Right lobe of liver (tissue), 6 donors: Measurements from ENCODE around the gene KRI1. TPM values are rescaled to one million over a fixed set of nuclear protein-coding genes. Genes with fewer than 3 reads are reported as not detected.

Source experiments
- ATAC-seq, 4 donors: fragments of 200-7000 bp; cut with Tn5 transposase; one replicate each; pipeline ENCODE4 v1.9.1; 2020; ENCODE audit warnings: mild to moderate bottlenecking in 4 of 4, moderate library complexity in 4 of 4
- DNase-seq, 3 donors: peaks; one replicate each; pipeline ENCODE4 v3.0.0-alpha.2; 2020
- H3K27ac ChIP-seq, 3 donors: fragments of 200-600 bp; one replicate each; pipeline ENCODE4 v1.8.0; 2022
- H3K27me3 ChIP-seq, 2 donors: fragments of 200-600 bp; one replicate each; pipeline ENCODE4 v1.8.0; 2022
- H3K36me3 ChIP-seq, 4 donors: fragments of 200-600 bp; sonication (generic) in 1 of 4; one replicate each; pipeline versions ENCODE4 v1.5.1 to v1.8.0; 2017 to 2022; ENCODE audit warnings: control low read depth in 1 of 4
- H3K4me1 ChIP-seq, 4 donors: fragments of 200-600 bp; sonication (generic) in 1 of 4; one replicate each; pipeline versions ENCODE4 v1.5.1 to v1.8.0; 2017 to 2022; ENCODE audit warnings: control low read depth in 1 of 4
- H3K4me3 ChIP-seq, 3 donors: fragments of 200-600 bp; one replicate each; pipeline ENCODE4 v1.8.0; 2022
- H3K9me3 ChIP-seq, 4 donors: fragments of 200-600 bp; sonication (generic) in 1 of 4; one replicate each; pipeline versions ENCODE4 v1.5.1 to v1.8.0; 2017 to 2022; ENCODE audit warnings: control low read depth in 1 of 4
- POLR2A ChIP-seq: fragments of 450-650 bp; IDR thresholded peaks from one replicate; pipeline ENCODE4 v1.6.1; 2017; ENCODE audit warnings: antibody characterized with exemption, mild to moderate bottlenecking
- WGBS: methylation state at CpG from one replicate; pipeline ENCODE4 v1.1.6; 2018; ENCODE audit warnings: low coverage, low lambda C conversion rate; ENCODE audit not compliant: insufficient coverage; ENCODE audit errors: missing lambda C conversion rate; 5-methylcytosine and 5-hydroxymethylcytosine counted together
- intact Hi-C, 2 donors: fragments of 100-400 bp; cut with DNase I; formaldehyde crosslinking; loops; one replicate each; pipeline versions ENCODE4 v1.11.2 to v1.14.1; 2022
- total RNA-seq, 6 experiments: library from RNA; depleted of rRNA in 2 of 6; stranded (reverse); fragments of >200 nt in 2 of 6; fragmentation: NEBNext Ultra II Directional in 3 of 6; extraction: Animal tissue kit (Norgen Biotek cat#: 25700) in 3 of 6; gene quantifications; one replicate each; pipeline versions ENCODE4 v1.1.0 to v1.2.4, GENCODE V29; 2016 to 2023
- TF ChIP-seq, protein P1 (sequence below), 4 donors: fragments of 200-600 bp in 3 of 4; fragments of 450-650 bp in 1 of 4; IDR thresholded peaks; one replicate each; pipeline versions ENCODE4 v1.5.1 to v1.8.0; 2016 to 2022; ENCODE audit warnings: antibody characterized with exemption in 4 of 4, mild to moderate bottlenecking in 2 of 4
- donor health status: DM: no; HTN: yes; CAD: no.
- donor health status: DM: no; HTN: no; CAD: no.
- donor health status: DM: no; HTN: no; CAD: no.
- donor health status: DM: no; HTN: yes; CAD: no.
- donor health status: DM: no; HTN: yes; CAD: no.

KRI1 gene
- total RNA-seq, 6 experiments from 2014 or later: 5.8 to 9.6 (median 8.5) TPM

DNA sequence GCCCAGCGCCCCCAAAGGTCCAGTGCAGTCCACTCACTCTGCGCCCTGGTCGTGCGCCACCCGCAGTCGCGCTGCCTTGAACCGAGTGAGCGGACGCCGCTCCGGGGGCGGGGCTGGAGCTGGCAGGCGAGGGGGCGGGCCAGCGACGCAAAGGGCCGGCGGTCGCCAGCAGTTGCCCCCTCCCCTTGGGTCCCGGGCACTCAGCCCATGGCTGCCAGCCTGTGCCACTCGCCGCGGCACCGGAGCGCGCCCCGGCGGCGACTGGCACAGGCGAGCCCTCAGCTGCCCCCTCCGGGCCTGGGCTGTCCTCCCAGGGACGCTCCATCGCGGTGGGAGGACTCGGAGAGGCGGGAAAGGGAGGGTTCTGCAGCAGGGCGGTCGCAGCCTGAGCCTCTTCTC, 48.5 kb downstream of the KRI1 start, which contains the start of gene S1PR5:
Gene S1PR5 (minus strand): TSS at position 87 of the 399 bp plus-strand sequence. CDS start 2,436 bp downstream, outside the sequence.
- 0% methylated on average over 6 of the region's 39 CpGs for WGBS
- DNase-seq: peak in 1 of 3 donors; percentile 32
- Histone ChIP-seq H3K9me3 (no peaks in the 10 kb centered on the region), H3K4me3 (peak within 1 kb of the TSS in 2 of 3 donors; percentile 15 to 40), H3K4me1 (peaks cover 0 to 6% (median 0%) of the 10 kb centered on the region in 4 donors), H3K27ac (no peak within 1 kb of the TSS), H3K27me3 (peaks cover 0 to 21% of the 10 kb centered on the region in 2 donors), H3K36me3 (no peaks in the 10 kb centered on the region)
- TF ChIP-seq, protein P1, sequence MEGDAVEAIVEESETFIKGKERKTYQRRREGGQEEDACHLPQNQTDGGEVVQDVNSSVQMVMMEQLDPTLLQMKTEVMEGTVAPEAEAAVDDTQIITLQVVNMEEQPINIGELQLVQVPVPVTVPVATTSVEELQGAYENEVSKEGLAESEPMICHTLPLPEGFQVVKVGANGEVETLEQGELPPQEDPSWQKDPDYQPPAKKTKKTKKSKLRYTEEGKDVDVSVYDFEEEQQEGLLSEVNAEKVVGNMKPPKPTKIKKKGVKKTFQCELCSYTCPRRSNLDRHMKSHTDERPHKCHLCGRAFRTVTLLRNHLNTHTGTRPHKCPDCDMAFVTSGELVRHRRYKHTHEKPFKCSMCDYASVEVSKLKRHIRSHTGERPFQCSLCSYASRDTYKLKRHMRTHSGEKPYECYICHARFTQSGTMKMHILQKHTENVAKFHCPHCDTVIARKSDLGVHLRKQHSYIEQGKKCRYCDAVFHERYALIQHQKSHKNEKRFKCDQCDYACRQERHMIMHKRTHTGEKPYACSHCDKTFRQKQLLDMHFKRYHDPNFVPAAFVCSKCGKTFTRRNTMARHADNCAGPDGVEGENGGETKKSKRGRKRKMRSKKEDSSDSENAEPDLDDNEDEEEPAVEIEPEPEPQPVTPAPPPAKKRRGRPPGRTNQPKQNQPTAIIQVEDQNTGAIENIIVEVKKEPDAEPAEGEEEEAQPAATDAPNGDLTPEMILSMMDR (IDR thresholded peaks at IDR 0.05): no peak
- TF ChIP-seq POLR2A: no peak
- intact Hi-C loops: no loop called here
- ATAC-seq: peak; percentile 36 to 58 (median 47)

DNA sequence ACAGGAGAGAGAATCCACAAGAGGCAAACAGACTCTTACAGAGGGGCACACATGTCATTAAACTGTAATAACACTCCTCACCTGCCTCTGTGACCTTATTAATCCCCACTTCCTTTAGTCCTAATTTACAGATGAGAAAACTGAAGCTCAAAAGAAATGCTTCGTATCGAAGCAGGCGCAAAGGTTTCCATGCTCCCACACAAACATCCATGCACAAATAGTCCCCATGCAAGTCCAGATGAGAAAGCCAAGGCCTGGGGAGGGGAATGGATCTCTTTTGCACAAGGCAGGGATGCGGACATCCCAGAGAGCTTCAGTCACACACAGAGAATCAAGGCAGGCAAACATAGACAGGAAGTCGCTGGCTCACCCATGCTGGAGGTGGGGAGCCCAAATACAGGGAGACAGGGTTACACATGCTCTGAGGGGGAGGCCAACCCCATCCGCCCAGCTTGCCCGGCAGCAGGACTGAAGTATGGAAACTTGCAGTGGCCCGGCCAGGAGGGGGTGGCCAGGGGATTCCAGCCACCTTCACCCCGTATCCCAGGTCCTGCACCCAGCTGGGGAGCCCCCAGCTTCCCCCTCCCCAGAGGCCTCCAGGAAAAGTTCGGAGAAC, 49.0 kb downstream of the KRI1 start:
- DNase-seq (no peak), ATAC-seq (no peak)
- Histone ChIP-seq H3K27me3 (peaks cover 0 to 21% of the 10 kb centered on the region in 2 donors), H3K4me3 (peak overlapping the region in 2 of 3 donors; percentile 15 to 40), H3K27ac (no peak overlapping the region), H3K4me1 (peaks cover 0 to 6% (median 0%) of the 10 kb centered on the region in 4 donors), H3K36me3 (no peaks in the 10 kb centered on the region), H3K9me3 (no peaks in the 10 kb centered on the region)
- 45% methylated on average over 4 of the region's 10 CpGs for WGBS
- no peak for TF ChIP-seq POLR2A
- TF ChIP-seq, protein P1 (IDR thresholded peaks at IDR 0.05): no peak
- intact Hi-C loops: no loop called here

DNA sequence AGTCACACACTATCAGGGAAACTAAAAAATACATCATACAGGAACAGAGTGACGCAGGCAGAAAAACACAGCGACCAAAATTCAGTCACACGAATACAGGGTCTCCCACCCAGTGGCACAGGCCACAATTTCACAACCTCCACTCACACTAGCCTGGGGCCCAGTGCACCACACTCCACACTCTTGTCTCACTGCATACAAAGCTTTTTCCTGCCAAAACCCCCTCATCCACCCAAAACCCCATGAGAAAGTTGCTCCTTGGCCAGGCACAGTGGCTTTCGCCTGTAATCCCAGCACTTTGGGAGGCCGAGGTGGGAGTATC, 49.8 kb downstream of the KRI1 start:
- TF ChIP-seq, protein P1 (IDR thresholded peaks at IDR 0.05): no peak
- no peak for TF ChIP-seq POLR2A
- no peak overlapping the region for H3K27ac ChIP-seq
- DNase-seq (no peak), ATAC-seq (peak in 1 of 4 donors; percentile 29)
- peaks cover 0 to 21% of the 10 kb centered on the region in 2 donors for H3K27me3 ChIP-seq
- WGBS: 87% methylated on average over 2 of the region's 5 CpGs
- no peaks in the 10 kb centered on the region for H3K36me3 ChIP-seq
- H3K9me3 ChIP-seq: no peaks in the 10 kb centered on the region
- H3K4me1 ChIP-seq: peaks cover 0 to 6% (median 0%) of the 10 kb centered on the region in 4 donors
- H3K4me3 ChIP-seq: no peak overlapping the region
- intact Hi-C loops: no loop called here

DNA sequence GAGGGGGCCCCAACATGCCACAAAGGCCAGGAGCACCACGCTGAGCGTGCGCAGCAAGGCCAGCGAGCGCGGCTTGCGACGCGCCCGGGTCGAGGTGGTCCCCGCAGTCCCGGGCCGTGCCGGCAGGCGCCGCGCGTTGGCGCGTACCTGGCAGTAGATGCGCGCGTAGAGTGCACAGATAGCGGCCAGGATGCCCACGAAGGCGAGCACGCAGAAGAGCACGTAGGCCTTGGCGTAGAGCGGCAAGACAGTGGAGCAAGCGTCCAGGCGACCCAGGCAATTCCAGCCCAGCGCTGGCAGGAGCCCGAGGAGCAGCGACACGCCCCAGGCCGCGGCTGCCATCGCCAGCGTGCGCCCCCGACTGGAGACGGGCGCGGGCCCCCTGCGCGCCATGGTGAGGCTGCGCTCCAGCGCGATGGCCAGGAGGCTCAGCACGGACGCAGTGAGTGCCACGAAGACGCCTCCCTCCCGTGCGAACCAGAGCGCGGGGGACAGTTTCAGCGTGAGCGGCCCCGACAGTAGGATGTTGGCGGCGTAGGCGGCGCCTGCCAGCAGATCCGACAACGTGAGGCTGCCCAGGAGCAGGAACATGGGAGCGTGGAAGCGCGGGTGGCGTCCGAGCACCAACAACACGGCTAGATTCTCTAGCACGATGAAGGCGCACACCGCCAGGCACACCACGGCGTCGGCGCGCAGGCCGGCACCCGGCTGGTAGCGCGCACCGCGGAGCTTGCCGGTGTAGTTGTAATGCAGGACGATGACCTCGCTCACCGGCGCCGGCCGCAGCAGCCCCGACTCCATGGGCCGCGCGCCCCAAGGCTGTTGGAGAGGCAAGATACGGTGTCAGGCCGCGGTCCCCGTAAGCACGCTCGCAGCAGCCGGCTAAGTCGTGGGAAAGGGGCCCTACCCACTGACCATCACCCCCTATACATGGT, 51.3 kb downstream of the KRI1 start:
- Histone ChIP-seq H3K27ac (no peak overlapping the region), H3K4me3 (no peak overlapping the region), H3K27me3 (peaks cover 0 to 21% of the 10 kb centered on the region in 2 donors), H3K9me3 (no peaks in the 10 kb centered on the region), H3K4me1 (peaks cover 0 to 6% (median 0%) of the 10 kb centered on the region in 4 donors), H3K36me3 (no peaks in the 10 kb centered on the region)
- WGBS: 14% methylated on average over 20 of the region's 107 CpGs
- DNase-seq: no peak
- ATAC-seq: no peak
- TF ChIP-seq, protein P1 (IDR thresholded peaks at IDR 0.05): no peak
- no peak for TF ChIP-seq POLR2A
- intact Hi-C loops: no loop called here
